ENCODE results near the gene SP2.

DNA sequence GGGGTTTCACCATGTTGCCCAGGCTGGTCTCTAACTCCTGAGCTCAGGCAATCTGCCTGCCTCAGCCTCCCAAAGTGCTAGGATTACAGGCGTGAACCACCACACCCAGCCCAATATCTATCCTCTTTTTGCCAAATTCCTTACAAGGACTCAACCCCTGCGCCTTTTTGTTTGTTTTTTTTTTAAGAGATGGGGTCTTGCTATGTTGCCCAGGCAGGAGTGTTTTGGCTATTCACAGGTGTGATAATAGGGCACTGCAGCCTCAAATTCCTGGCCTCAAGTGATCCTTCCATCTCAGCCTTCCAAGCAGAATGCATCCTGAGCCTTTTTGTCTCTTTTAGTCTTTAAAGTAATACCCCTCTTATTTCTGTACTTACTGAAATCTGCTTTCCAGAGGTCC, 17.0 kb downstream of the SP2 start:
- TF ChIP-seq POLR2A (IDR thresholded peaks at IDR 0.05; ENCODE audit: low read depth, low read length) (no peak), POLR2AphosphoS5 (IDR thresholded peaks at IDR 0.05; ENCODE audit: low read depth, low read length) (no peak)
